Activated CD8-positive, alpha-beta T cell treated with anti-CD3 and anti-CD28 coated beads for 36 hours (primary cell): Measurements from ENCODE around the gene SULT1C2. TPM values are rescaled to one million over a fixed set of nuclear protein-coding genes. Genes with fewer than 3 reads are reported as not detected.

Source experiments
- ATAC-seq: fragments of 200-7000 bp; cut with Tn5 transposase; one replicate; pipeline ENCODE4 v1.10.0; 2021; ENCODE audit warnings: mild to moderate bottlenecking, moderate library complexity
- CTCF ChIA-PET: fragments of 350-600 bp; sonication (Branson Sonifier 250); formaldehyde crosslinking; loops from one replicate; lab custom pipeline; 2021; ENCODE audit warnings: antibody characterized with exemption; lab: Charles Lee
- POLR2A ChIA-PET: fragments of 350-600 bp; sonication (Branson Sonifier 250); formaldehyde crosslinking; loops from one replicate; lab custom pipeline; 2021; ENCODE audit warnings: antibody characterized with exemption; lab: Charles Lee
- DNase-seq: peaks from one replicate; pipeline ENCODE4 v3.0.0-alpha.2; 2020
- H3K27ac Mint-ChIP-seq: one replicate; pipeline ENCODE4 v1.8.0; 2021; ENCODE audit warnings: mild to moderate bottlenecking, mixed read lengths
- H3K27me3 Mint-ChIP-seq: one replicate; pipeline ENCODE4 v1.8.0; 2021; ENCODE audit warnings: mixed read lengths
- H3K36me3 Mint-ChIP-seq: one replicate; pipeline ENCODE4 v1.8.0; 2021; ENCODE audit warnings: low read depth, mixed read lengths
- H3K4me1 Mint-ChIP-seq: one replicate; pipeline ENCODE4 v1.8.0; 2021; ENCODE audit warnings: low read depth, mixed read lengths
- H3K4me3 Mint-ChIP-seq: one replicate; pipeline ENCODE4 v1.8.0; 2021; ENCODE audit warnings: mild to moderate bottlenecking, moderate library complexity, mixed read lengths
- H3K9me3 Mint-ChIP-seq: one replicate; pipeline ENCODE4 v1.8.0; 2021; ENCODE audit warnings: mixed read lengths
- intact Hi-C: fragments of 100-400 bp; cut with micrococcal nuclease; formaldehyde crosslinking; loops from one replicate; pipeline ENCODE4 v1.10.0; 2022
- total RNA-seq, 2 experiments: library from RNA; stranded (reverse); gene quantifications; one replicate each; pipeline ENCODE4 v1.2.3, GENCODE V29; 2021
- TF ChIP-seq, protein P1 (sequence below): fragments of 200-600 bp; IDR thresholded peaks from one replicate; pipeline ENCODE4 v1.8.0; 2022; ENCODE audit warnings: antibody characterized with exemption, mild to moderate bottlenecking

Gene SULT1C2
- total RNA-seq, 2 experiments from 2014 or later: not detected

DNA sequence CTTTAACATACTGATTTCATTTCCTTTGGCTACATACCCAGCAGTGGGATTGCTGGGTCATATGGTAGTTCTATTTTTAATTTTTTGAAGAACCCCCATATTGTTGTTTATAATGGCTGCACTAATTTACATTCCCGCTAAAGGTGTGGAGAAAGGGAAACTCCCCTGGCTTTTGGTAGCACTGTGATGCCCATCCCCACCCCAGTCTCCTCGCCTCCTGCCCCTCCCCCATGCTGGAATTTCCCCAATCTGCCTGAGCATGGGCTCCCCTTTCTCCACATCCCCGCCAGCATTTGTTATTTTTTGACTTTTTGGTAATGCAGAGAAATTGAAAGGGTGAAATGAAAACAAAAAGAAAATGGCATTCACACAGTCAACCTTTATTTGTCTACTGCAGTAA lies 59.1 kb downstream of the SULT1C2 start:
- CTCF ChIA-PET: no interaction called here
- TF ChIP-seq, protein P1, sequence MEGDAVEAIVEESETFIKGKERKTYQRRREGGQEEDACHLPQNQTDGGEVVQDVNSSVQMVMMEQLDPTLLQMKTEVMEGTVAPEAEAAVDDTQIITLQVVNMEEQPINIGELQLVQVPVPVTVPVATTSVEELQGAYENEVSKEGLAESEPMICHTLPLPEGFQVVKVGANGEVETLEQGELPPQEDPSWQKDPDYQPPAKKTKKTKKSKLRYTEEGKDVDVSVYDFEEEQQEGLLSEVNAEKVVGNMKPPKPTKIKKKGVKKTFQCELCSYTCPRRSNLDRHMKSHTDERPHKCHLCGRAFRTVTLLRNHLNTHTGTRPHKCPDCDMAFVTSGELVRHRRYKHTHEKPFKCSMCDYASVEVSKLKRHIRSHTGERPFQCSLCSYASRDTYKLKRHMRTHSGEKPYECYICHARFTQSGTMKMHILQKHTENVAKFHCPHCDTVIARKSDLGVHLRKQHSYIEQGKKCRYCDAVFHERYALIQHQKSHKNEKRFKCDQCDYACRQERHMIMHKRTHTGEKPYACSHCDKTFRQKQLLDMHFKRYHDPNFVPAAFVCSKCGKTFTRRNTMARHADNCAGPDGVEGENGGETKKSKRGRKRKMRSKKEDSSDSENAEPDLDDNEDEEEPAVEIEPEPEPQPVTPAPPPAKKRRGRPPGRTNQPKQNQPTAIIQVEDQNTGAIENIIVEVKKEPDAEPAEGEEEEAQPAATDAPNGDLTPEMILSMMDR: no peak
- Mint-ChIP-seq H3K4me1 (no peaks in the 10 kb centered on the region), H3K27me3 (peaks cover 7% of the 10 kb centered on the region), H3K9me3 (no peaks in the 10 kb centered on the region), H3K4me3 (no peak overlapping the region), H3K27ac (no peak overlapping the region), H3K36me3 (no peaks in the 10 kb centered on the region)
- intact Hi-C loops: no loop called here
- DNase-seq: no peak
- POLR2A ChIA-PET: no interaction called here
- ATAC-seq: no peak

GRCh38 chr2:108348816-108349570 lies 60.3 kb downstream of the SULT1C2 start:
- TF ChIP-seq, protein P1: no peak

DNA sequence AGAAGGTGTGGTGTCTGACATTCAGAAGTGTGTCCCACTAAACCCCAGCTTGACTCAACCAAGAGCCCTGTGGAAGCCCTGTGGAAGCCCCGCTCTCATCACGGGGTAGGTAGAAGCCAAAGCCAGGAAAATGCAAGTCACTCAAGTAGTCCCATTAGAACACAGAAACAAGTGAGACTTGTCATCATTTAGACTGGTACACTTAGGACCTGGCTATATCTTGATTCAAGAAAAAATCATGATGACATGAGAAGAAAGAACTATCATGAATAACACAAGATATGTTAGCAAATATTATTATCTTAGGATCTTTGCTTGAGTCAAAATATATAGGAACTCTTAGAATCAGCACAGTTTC lies 60.9 kb downstream of the SULT1C2 start:
- H3K9me3 Mint-ChIP-seq: no peaks in the 10 kb centered on the region
- no peaks in the 10 kb centered on the region for H3K36me3 Mint-ChIP-seq
- ChIA-PET POLR2A (no interaction called here), CTCF (no interaction called here)
- no peak overlapping the region for H3K27ac Mint-ChIP-seq
- peaks cover 4% of the 10 kb centered on the region for H3K27me3 Mint-ChIP-seq
- no peak for ATAC-seq
- H3K4me3 Mint-ChIP-seq: no peak overlapping the region
- H3K4me1 Mint-ChIP-seq: no peaks in the 10 kb centered on the region
- TF ChIP-seq, protein P1: no peak
- no peak for DNase-seq
- intact Hi-C loops: no loop called here

More at GRCh38 chr2:108348816-108349570, 60.3 kb downstream of the SULT1C2 start:
- DNase-seq: no peak
- Mint-ChIP-seq H3K4me1 (no peaks in the 10 kb centered on the region), H3K27me3 (peaks cover 4% of the 10 kb centered on the region), H3K36me3 (no peaks in the 10 kb centered on the region), H3K4me3 (no peak overlapping the region), H3K9me3 (no peaks in the 10 kb centered on the region), H3K27ac (no peak overlapping the region)
- no peak for ATAC-seq
- intact Hi-C loops: no loop called here
- ChIA-PET POLR2A (no interaction called here), CTCF (no interaction called here)

- Mint-ChIP-seq H3K9me3 (no peaks in the 10 kb centered on the region), H3K4me3 (no peak overlapping the region), H3K27ac (no peak overlapping the region), H3K27me3 (peaks cover 4% of the 10 kb centered on the region), H3K36me3 (no peaks in the 10 kb centered on the region), H3K4me1 (no peaks in the 10 kb centered on the region)
- POLR2A ChIA-PET: no interaction called here
- ATAC-seq (no peak), DNase-seq (no peak)
- TF ChIP-seq, protein P1: no peak
- CTCF ChIA-PET: no interaction called here
- intact Hi-C loops: loop anchor here (5.0 kb wide), 1 partner anchor 230 kb away; no protein-coding TSS in a partner anchor
These were observed 63.2 kb downstream of the SULT1C2 start for GRCh38 chr2:108351889-108352288.

- TF ChIP-seq, protein P1: no peak
- intact Hi-C loops: loop anchor here (5.0 kb wide), 1 partner anchor 228 kb away; no protein-coding TSS in a partner anchor
- ATAC-seq (no peak), DNase-seq (no peak)
- Mint-ChIP-seq H3K27ac (no peak overlapping the region), H3K36me3 (no peaks in the 10 kb centered on the region), H3K4me1 (no peaks in the 10 kb centered on the region), H3K9me3 (no peaks in the 10 kb centered on the region), H3K27me3 (peaks cover 5% of the 10 kb centered on the region), H3K4me3 (no peak overlapping the region)
- CTCF ChIA-PET: no interaction called here
- POLR2A ChIA-PET: no interaction called here
These were observed 65.4 kb downstream of the SULT1C2 start for GRCh38 chr2:108354136-108354535.
